H54 (cell line): ENCODE results near the gene WDR70.
"Not testable (repeated sequence)": the region's sequence is repeated elsewhere in the genome, so short reads cannot be mapped to it uniquely, and the experiment has no call there.

Source experiments
- DNase-seq: peaks from one replicate; pipeline ENCODE4 v3.0.0; 2011; ENCODE audit warnings: low spot score, mixed read lengths; ENCODE audit not compliant: insufficient read length
- FAIRE-seq: peaks from 3 replicates; lab custom pipeline; 2011; peaks lifted over from hg19 to GRCh38; lab: Jason Lieb, UNC
- POLR2A ChIP-seq: IDR thresholded peaks from 2 replicates; pipeline ENCODE4 v1.6.1; 2011; ENCODE audit warnings: low read depth, mild to moderate bottlenecking, low read length

Gene WDR70

DNA sequence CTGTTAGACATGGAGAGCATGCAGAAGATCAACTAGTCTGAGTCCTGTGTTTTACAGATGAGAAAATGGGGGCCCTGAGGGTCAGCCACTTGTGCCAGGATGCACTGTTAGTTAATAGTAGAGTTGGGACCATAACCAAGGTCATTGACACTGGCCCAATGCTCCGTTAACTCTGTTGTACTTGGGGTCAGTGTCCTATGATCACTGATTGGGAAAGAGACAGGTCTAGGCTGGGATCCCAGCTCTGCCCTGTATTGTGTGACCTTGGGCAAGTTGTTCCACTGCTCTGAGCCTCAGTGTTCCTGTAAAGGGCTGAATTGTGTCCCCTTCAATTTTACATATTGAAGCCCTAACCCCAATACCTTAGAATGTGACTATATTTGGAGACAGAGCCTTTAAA lies 390.7 kb downstream of the WDR70 start:
- no peak for DNase-seq
- TF ChIP-seq POLR2A: no peak
- FAIRE-seq: no peak

DNA sequence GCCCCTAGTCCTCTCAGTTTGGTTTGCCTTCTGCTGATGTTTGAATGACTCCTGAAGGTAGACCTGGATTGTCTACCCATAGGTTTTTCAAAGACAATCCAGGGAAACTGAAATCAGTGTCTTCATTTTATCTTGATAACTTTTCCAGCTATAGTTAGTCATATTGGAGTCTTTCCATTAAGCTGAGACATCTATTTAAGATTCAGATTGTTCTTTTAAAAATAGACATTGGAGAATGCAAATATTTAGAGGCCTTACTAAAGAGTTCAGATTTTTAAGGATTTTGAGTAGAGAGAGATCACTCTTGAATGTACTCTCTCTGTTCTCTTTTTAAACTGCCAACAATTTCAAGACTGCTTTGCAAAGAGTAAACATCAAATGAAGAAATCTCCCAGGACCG lies 391.7 kb downstream of the WDR70 start:
- no peak for TF ChIP-seq POLR2A
- FAIRE-seq (no peak), DNase-seq (no peak)

DNA sequence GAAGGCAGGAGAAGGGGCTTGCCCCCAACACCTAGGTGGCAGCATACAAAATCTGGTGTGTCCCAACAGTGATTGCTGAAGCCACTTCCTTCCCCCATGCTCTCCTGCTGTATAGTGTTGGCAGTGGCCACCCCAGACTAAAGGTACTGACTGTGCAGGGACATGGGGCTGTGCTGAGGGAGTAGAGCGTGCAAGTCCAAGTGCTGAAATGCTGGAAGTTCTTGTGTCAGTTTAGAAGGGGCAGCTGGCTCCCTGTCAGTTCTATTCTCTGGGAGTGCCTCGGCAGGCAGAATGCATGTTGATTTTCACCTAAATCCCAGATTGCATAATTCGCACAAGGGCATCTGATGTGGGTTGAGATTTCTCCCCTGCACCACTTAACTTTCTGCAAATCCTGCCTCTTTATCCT lies 392.1 kb downstream of the WDR70 start:
- no peak for DNase-seq
- FAIRE-seq: peak; percentile 45
- no peak for TF ChIP-seq POLR2A

DNA sequence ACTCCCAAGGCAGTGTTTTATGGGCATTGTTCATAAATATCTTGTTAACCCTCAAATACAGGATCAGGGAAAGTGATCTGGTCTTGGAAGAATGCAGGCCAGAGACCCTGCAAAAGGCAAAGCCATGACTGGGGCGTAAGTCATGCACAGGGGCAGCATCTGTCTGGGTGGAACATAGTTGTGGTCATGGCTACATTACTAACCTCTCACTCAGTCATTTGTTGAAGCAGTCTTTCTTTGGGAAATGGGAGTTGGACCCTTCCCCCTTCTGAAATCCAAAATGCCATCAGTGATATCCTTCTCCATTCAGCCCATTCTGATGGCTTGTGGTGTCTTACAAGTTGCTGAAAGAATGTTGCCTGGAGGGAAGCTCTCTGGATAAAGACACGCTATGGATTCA lies 392.6 kb downstream of the WDR70 start:
- DNase-seq: peak; percentile 58
- peak; percentile 99 for FAIRE-seq
- TF ChIP-seq POLR2A: no peak

DNA sequence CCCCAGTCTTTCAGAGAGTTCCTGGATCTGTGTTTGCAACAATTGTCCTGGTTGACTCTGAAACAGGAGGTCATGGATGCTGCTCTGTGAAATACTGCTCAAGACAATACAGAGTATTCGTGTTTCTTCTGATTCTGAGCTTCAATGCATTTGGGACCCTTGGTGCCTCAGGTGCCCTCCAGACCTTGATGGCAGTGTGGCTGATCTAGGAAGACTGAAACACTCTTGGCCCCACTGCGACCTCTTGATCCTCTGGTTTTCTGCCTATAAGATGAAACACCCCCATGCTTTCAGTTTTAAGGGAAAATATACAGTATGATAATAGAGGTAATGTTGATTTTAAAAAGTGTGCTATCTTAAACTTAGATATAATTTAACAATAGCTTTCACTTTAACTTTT lies 393.1 kb downstream of the WDR70 start:
- TF ChIP-seq POLR2A: no peak
- peak; percentile 11 for FAIRE-seq

GRCh38 chr5:37773809-37774208 lies 394.7 kb downstream of the WDR70 start:
- DNase-seq (no peak), FAIRE-seq (no peak)
- no peak for TF ChIP-seq POLR2A

More for the DNA sequence above, 393.1 kb downstream of the WDR70 start:
- DNase-seq: no peak

- no peak for FAIRE-seq
- no peak for DNase-seq
- TF ChIP-seq POLR2A: no peak
Observed at GRCh38 chr5:37774912-37775483, 395.9 kb downstream of the WDR70 start.

- TF ChIP-seq POLR2A: no peak
- no peak for FAIRE-seq
- DNase-seq: no peak
Observed at GRCh38 chr5:37776826-37777225, 397.7 kb downstream of the WDR70 start.

DNA sequence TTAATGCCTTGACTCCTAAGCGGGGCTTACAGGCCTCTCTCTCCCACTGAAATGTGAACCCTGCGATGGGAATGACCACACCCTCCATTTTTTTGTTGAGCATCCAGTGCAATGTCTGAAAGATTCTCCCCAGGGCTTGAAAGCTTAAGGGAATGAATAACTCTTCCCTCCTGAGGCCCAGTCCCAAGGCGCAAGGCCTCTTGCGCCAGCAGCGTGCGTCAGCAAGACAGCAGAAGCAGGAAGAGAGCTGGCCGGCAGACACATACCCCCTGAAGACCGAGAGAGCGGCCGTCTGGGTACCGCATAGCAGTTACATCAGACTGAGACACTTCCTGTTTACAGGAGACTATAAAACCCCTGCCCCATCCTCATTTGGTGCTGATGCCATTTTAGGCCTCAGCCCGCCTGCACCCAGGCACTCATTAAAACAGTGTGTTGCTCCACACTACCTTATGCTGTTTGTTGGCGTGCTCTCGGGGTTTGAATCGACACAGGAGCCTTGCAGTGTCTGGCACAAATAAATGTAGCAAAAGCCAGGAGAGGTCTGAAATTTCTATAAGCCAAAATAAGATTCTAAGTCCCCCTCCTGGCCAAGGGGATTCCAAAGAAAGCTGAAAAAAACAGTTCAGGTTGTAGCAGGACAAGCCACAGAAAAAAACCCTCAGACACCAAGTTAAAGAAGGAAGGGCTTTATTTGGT lies 398.5 kb downstream of the WDR70 start:
- TF ChIP-seq POLR2A: no peak
- DNase-seq (no peak), FAIRE-seq (no peak)

DNA sequence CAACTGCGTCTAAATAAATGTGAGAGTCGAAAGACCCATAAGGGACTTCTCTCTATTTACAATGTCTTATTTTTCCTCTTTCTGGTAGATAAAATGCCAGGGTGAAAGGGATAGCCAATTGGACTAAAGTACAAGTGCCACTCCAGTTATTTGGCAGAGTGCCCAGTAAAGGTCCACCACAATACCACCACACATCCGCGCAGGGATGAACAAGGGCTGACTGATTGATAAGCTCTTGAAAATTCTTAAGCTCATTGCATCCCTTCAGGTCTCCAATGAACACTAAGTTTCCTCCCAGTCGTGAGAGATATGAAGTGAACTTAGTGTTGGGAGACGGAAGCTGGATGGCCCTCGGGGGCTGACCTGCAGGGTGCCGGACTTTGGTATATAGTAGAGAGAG lies 402.3 kb downstream of the WDR70 start:
- not testable (repeated sequence) for FAIRE-seq, DNase-seq

GRCh38 chr5:37786416-37786815 lies 407.3 kb downstream of the WDR70 start:
- FAIRE-seq (no peak), DNase-seq (no peak)
- TF ChIP-seq POLR2A: no peak

- FAIRE-seq (peak; percentile 90), DNase-seq (peak; percentile 46)
- TF ChIP-seq POLR2A: no peak
Observed at GRCh38 chr5:37786862-37787519, 407.9 kb downstream of the WDR70 start.

DNA sequence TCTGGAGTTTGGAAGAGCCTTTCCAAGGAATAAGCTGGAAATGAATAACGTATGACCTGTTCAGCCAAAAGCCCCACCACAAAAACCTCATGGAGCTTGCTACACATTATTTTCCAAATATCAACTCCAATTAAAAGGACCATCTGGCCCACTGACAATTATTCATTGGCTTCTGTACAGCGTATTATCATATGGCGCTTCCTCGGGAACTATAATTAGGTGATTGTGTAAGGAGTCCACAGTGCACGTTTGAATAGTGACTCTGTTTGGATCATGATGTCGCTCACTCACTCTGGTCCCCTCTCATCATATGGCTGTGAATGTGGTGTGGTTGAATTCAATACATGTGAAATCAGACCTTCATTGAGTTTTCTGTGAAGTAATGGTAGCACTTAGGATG lies 408.6 kb downstream of the WDR70 start:
- no peak for TF ChIP-seq POLR2A
- FAIRE-seq (no peak), DNase-seq (no peak)

GRCh38 chr5:37789991-37790390 lies 410.9 kb downstream of the WDR70 start:
- DNase-seq (no peak), FAIRE-seq (no peak)
- no peak for TF ChIP-seq POLR2A

GRCh38 chr5:37791321-37791720 lies 412.2 kb downstream of the WDR70 start:
- DNase-seq (no peak), FAIRE-seq (no peak)
- TF ChIP-seq POLR2A: no peak
